ENCODE results near the gene TMEM86B.

Gene TMEM86B

GRCh38 chr19:55178781-55179599 lies 49.6 kb downstream of the TMEM86B start:
- DNase-seq (ENCODE audit: insufficient read length, low spot score): peak; percentile 97
- FAIRE-seq: no peak
- TF ChIP-seq CTCF (IDR thresholded peaks at IDR 0.05; ENCODE audit: insufficient read depth, missing control alignments): no peak
